PC-3 (cell line): Measurements from ENCODE around the gene GUCY1B1. TPM values are rescaled to one million over a fixed set of nuclear protein-coding genes. Genes with fewer than 3 reads are reported as not detected.

Experiments used
- ATAC-seq: fragments of 200-7000 bp; cut with Tn5 transposase; 2 replicates; pipeline ENCODE4 v1.9.1; 2020; ENCODE audit warnings: mild to moderate bottlenecking, moderate library complexity
- BruUV-seq: library from RNA; stranded (reverse); fragments of 400-500 nt; replicated peaks from 2 replicates; lab custom pipeline; 2021; lab: Mats Ljungman, UMichigan
- CTCF ChIA-PET: fragments of 300-600 bp; sonication (Branson Sonifier 250); formaldehyde crosslinking; loops from one replicate; lab custom pipeline; 2022; ENCODE audit warnings: antibody characterized with exemption; lab: Charles Lee
- POLR2A ChIA-PET: fragments of 300-600 bp; sonication (Branson Sonifier 250); formaldehyde crosslinking; loops from one replicate; lab custom pipeline; 2022; ENCODE audit warnings: antibody characterized with exemption; ENCODE audit not compliant: unreplicated experiment; lab: Charles Lee
- DNase-seq: peaks from one replicate; pipeline ENCODE4 v3.0.0-alpha.2; 2015
- H2AFZ ChIP-seq: fragments of 300-600 bp; sonication (generic); 2 replicates; pipeline ENCODE4 v1.6.0; 2016; ENCODE audit warnings: antibody characterized with exemption, low read length
- H3F3A ChIP-seq: fragments of 300-600 bp; sonication (generic); one replicate; pipeline ENCODE4 v1.6.0; 2017; ENCODE audit warnings: antibody characterized with exemption, low read length, control low read depth, mild to moderate bottlenecking; ENCODE audit not compliant: unreplicated experiment
- H3K27ac ChIP-seq: fragments of 300-600 bp; sonication (generic); 2 replicates; pipeline ENCODE4 v1.5.1; 2016; ENCODE audit warnings: mild to moderate bottlenecking, low read length
- H3K27me3 ChIP-seq: fragments of 300-600 bp; sonication (generic); 2 replicates; pipeline ENCODE4 v1.6.1; 2016; ENCODE audit warnings: low read length, mixed read lengths
- H3K36me3 ChIP-seq: fragments of 300-600 bp; sonication (generic); 2 replicates; pipeline ENCODE4 v1.6.1; 2016; ENCODE audit warnings: low read depth, mixed run types, low read length, mixed read lengths
- H3K4me1 ChIP-seq: fragments of 300-600 bp; sonication (generic); 2 replicates; pipeline ENCODE4 v1.5.1; 2016; ENCODE audit warnings: low read length; ENCODE audit not compliant: insufficient read depth
- H3K4me2 ChIP-seq: fragments of 300-600 bp; sonication (generic); 2 replicates; pipeline ENCODE4 v1.6.0; 2016; ENCODE audit warnings: low read length
- H3K4me3 ChIP-seq: fragments of 300-600 bp; sonication (generic); 2 replicates; pipeline ENCODE4 v1.5.1; 2016; ENCODE audit warnings: mild to moderate bottlenecking, low read length, mixed read lengths
- H3K79me2 ChIP-seq: fragments of 300-600 bp; sonication (generic); 2 replicates; pipeline ENCODE4 v1.6.1; 2017; ENCODE audit warnings: low read length, mixed read lengths
- H3K9ac ChIP-seq: fragments of 300-600 bp; sonication (generic); 2 replicates; pipeline ENCODE4 v1.6.0; 2016; ENCODE audit warnings: mild to moderate bottlenecking, low read length
- H3K9me2 ChIP-seq: fragments of 300-600 bp; sonication (generic); replicated peaks from 2 replicates; pipeline ENCODE4 v1.6.1; 2016; ENCODE audit warnings: mixed run types, low read length, mixed read lengths
- H3K9me3 ChIP-seq: fragments of 300-600 bp; sonication (generic); 2 replicates; pipeline ENCODE4 v1.6.1; 2016; ENCODE audit warnings: low read length, mixed read lengths
- H4K20me1 ChIP-seq: fragments of 300-600 bp; sonication (generic); 2 replicates; pipeline ENCODE4 v1.6.1; 2016; ENCODE audit warnings: low read length, mixed read lengths
- EZH2 ChIP-seq: fragments of 300-600 bp; sonication (generic); IDR thresholded peaks from one replicate; pipeline ENCODE4 v1.6.1; 2017; ENCODE audit warnings: antibody characterized with exemption, mild to moderate bottlenecking, low read length; ENCODE audit not compliant: unreplicated experiment
- EZH2phosphoT487 ChIP-seq: fragments of 300-600 bp; sonication (generic); IDR thresholded peaks from 2 replicates; pipeline ENCODE4 v1.6.1; 2018; ENCODE audit warnings: mild to moderate bottlenecking, antibody characterized with exemption, low read length, borderline replicate concordance
- intact Hi-C: fragments of 100-400 bp; cut with micrococcal nuclease; formaldehyde crosslinking; loops from 2 replicates; pipeline ENCODE4 v1.9.0; 2023
- total RNA-seq: library from RNA; depleted of rRNA; stranded (reverse); fragments of >200 nt; gene quantifications from 2 replicates; pipeline ENCODE4 v1.2.3, GENCODE V29; 2014
- TF ChIP-seq, protein P1 (sequence below): fragments of 300-600 bp; sonication (generic); conservative IDR thresholded peaks from 2 replicates; pipeline ENCODE4 v1.5.1; 2017; ENCODE audit warnings: antibody characterized with exemption, low read depth, mild to moderate bottlenecking, low read length

Gene GUCY1B1
- total RNA-seq, 1 experiment from 2014 or later: 4.4 TPM

DNA sequence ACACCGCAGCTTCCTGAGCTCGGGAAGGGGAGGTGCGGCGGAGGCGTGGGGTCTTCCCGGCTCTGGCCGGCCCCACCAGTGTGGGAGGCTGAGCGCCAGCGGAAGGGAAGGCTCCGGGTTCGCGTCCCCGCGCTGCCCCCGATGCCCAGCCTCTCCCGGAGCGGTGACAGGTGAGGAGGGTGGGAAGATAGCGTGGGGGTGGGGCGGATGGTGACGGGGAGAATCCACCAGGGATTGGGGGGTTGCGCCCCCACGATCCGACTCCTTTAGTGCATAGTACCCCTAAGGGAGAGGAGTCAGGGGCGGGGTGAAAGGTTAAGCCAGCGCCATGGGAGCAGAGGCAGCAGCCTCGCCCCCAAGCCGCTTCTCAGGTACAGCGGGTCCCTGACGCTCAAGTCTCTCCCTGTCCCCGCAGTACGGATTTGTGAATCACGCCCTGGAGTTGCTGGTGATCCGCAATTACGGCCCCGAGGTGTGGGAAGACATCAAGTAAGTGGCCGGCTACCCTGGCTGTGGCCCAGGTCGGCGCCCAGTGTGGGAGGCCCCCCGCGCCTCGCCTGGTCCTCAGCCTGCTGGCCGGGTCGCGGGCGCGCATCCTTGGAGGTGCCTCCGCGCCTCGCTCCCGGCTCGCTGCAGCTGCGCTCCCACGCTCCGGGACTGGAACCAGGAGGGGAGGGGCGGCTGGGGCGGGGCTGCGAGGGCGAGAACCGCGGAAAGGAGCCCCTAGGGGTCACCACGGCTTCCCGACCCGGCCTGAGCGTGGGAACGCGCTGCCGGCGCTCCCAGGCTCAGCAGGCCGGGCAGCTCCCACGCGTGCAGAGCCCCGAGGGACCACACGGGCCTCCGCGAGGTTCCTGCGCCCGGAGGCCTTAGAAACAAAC, 791 bp downstream of the GUCY1B1 start:
- intact Hi-C loops: no loop called here
- H4K20me1 ChIP-seq: no peaks in the 10 kb centered on the region
- H3K27me3 ChIP-seq: no peaks in the 10 kb centered on the region
- ChIA-PET CTCF (no interaction called here), POLR2A (no interaction called here)
- no peaks in the 10 kb centered on the region for H3K4me1 ChIP-seq
- ATAC-seq (peak; percentile 27), DNase-seq (peak; percentile 9)
- peak overlapping the region; percentile 80 for H3K4me3 ChIP-seq
- H3K9me2 ChIP-seq: no peaks in the 10 kb centered on the region
- H3K9me3 ChIP-seq: no peaks in the 10 kb centered on the region
- H3F3A ChIP-seq: no peaks in the 10 kb centered on the region
- H3K4me2 ChIP-seq: peak overlapping the region; percentile 95
- no peak overlapping the region for H3K27ac ChIP-seq
- peak overlapping the region; percentile 92 for H2AFZ ChIP-seq
- TF ChIP-seq EZH2phosphoT487 (no peak), EZH2 (no peak)
- TF ChIP-seq, protein P1, sequence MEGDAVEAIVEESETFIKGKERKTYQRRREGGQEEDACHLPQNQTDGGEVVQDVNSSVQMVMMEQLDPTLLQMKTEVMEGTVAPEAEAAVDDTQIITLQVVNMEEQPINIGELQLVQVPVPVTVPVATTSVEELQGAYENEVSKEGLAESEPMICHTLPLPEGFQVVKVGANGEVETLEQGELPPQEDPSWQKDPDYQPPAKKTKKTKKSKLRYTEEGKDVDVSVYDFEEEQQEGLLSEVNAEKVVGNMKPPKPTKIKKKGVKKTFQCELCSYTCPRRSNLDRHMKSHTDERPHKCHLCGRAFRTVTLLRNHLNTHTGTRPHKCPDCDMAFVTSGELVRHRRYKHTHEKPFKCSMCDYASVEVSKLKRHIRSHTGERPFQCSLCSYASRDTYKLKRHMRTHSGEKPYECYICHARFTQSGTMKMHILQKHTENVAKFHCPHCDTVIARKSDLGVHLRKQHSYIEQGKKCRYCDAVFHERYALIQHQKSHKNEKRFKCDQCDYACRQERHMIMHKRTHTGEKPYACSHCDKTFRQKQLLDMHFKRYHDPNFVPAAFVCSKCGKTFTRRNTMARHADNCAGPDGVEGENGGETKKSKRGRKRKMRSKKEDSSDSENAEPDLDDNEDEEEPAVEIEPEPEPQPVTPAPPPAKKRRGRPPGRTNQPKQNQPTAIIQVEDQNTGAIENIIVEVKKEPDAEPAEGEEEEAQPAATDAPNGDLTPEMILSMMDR: no peak
- peak overlapping the region; percentile 50 for H3K9ac ChIP-seq
- H3K79me2 ChIP-seq: no peaks in the 10 kb centered on the region
- no TSS peak for BruUV-seq
- H3K36me3 ChIP-seq: no peaks in the 10 kb centered on the region

DNA sequence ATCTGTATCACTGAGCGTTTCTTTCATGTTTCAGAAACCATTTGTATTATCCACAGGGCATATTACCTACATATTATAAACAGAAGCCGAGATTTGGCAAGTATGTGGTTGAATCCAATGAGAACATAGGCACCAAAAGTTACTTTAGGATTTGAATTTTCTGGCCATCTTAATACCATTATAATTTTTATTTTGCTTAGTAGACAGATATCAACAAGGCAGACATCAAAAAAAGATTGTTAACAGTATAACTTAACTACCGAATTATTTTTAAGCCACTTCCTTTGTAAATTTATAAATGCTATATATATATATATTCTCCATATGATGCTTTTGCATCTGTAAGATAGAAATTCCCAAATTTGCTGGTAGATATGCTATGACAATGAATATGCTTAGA, 2.2 kb downstream of the GUCY1B1 start:
- Histone ChIP-seq H3K4me3 (no peak overlapping the region), H3K4me1 (no peaks in the 10 kb centered on the region), H3K27ac (no peak overlapping the region), H3K4me2 (no peak overlapping the region), H2AFZ (no peak overlapping the region), H3K9ac (no peak overlapping the region), H3K9me2 (no peaks in the 10 kb centered on the region), H3K27me3 (no peaks in the 10 kb centered on the region), H3K36me3 (no peaks in the 10 kb centered on the region), H3K9me3 (no peaks in the 10 kb centered on the region), H4K20me1 (no peaks in the 10 kb centered on the region), H3F3A (no peaks in the 10 kb centered on the region), H3K79me2 (no peaks in the 10 kb centered on the region)
- TF ChIP-seq, protein P1: no peak
- TF ChIP-seq EZH2phosphoT487 (no peak), EZH2 (no peak)
- ChIA-PET POLR2A (no interaction called here), CTCF (no interaction called here)
- ATAC-seq (no peak), DNase-seq (no peak)
- no TSS peak for BruUV-seq
- intact Hi-C loops: no loop called here

DNA sequence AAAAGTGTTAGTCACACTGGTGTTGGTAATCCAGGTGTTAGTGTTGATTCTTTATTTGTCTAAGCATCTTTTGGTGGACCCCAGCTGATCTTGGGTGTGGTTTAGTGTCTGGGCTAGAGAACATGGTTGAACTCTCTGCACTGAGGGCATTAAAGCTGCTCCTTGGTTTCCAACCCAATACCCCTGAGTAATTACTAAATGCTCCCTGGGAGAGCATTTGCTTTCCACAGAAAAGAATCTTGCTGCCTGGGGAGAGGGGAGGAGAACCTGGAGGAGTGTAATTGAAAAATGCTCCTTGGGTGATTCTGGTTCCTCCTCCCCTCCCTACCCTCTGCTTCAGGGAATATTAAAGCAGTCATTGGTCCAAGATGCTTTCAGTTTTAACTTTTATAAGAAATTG, 3.1 kb downstream of the GUCY1B1 start:
- CTCF ChIA-PET: no interaction called here
- no peaks in the 10 kb centered on the region for H4K20me1 ChIP-seq
- ATAC-seq (no peak), DNase-seq (no peak)
- no TSS peak for BruUV-seq
- H3K27me3 ChIP-seq: no peaks in the 10 kb centered on the region
- intact Hi-C loops: no loop called here
- no peaks in the 10 kb centered on the region for H3K36me3 ChIP-seq
- H3K4me1 ChIP-seq: no peaks in the 10 kb centered on the region
- no peak overlapping the region for H3K27ac ChIP-seq
- no peak overlapping the region for H3K9ac ChIP-seq
- H2AFZ ChIP-seq: no peak overlapping the region
- H3K79me2 ChIP-seq: no peaks in the 10 kb centered on the region
- POLR2A ChIA-PET: no interaction called here
- H3K9me2 ChIP-seq: no peaks in the 10 kb centered on the region
- H3K4me2 ChIP-seq: no peak overlapping the region
- no peak overlapping the region for H3K4me3 ChIP-seq
- TF ChIP-seq, protein P1: no peak
- TF ChIP-seq EZH2: no peak
- no peak for TF ChIP-seq EZH2phosphoT487
- H3F3A ChIP-seq: no peaks in the 10 kb centered on the region
- no peaks in the 10 kb centered on the region for H3K9me3 ChIP-seq
